Activated CD4-positive, alpha-beta memory T cell treated with anti-CD3 and anti-CD28 coated beads for 36 hours (primary cell): Measurements from ENCODE around the gene KYAT1. TPM values are rescaled to one million over a fixed set of nuclear protein-coding genes. Genes with fewer than 3 reads are reported as not detected.
A peak's percentile ranks its signal among the peaks of the same experiment; 100 is the strongest.
"Not testable (repeated sequence)": the region's sequence is repeated elsewhere in the genome, so short reads cannot be mapped to it uniquely, and the experiment has no call there.

Experiments
- CTCF ChIA-PET: fragments of 350-600 bp; sonication (Branson Sonifier 250); formaldehyde crosslinking; loops from one replicate; lab custom pipeline; 2021; ENCODE audit warnings: antibody characterized with exemption, inconsistent platforms; lab: Charles Lee
- POLR2A ChIA-PET: fragments of 350-600 bp; sonication (Branson Sonifier 250); formaldehyde crosslinking; loops from one replicate; lab custom pipeline; 2021; ENCODE audit warnings: antibody characterized with exemption; lab: Charles Lee
- DNase-seq: peaks from one replicate; pipeline ENCODE4 v3.0.0-alpha.2; 2020
- H3K27ac Mint-ChIP-seq: one replicate; pipeline ENCODE4 v1.8.0; 2021; ENCODE audit warnings: mixed read lengths
- H3K27me3 Mint-ChIP-seq: one replicate; pipeline ENCODE4 v1.8.0; 2021; ENCODE audit warnings: mixed read lengths
- H3K36me3 Mint-ChIP-seq: one replicate; pipeline ENCODE4 v1.8.0; 2021; ENCODE audit warnings: mixed read lengths
- H3K4me1 Mint-ChIP-seq: one replicate; pipeline ENCODE4 v1.8.0; 2021; ENCODE audit warnings: low read depth, mixed read lengths
- H3K4me3 Mint-ChIP-seq: one replicate; pipeline ENCODE4 v1.8.0; 2021; ENCODE audit warnings: mild to moderate bottlenecking, mixed read lengths
- H3K9me3 Mint-ChIP-seq: one replicate; pipeline ENCODE4 v1.8.0; 2021; ENCODE audit warnings: mixed read lengths
- intact Hi-C: fragments of 100-400 bp; cut with micrococcal nuclease; formaldehyde crosslinking; loops from one replicate; pipeline ENCODE4 v1.15.1; 2023
- total RNA-seq, 2 experiments: library from RNA; stranded (reverse); gene quantifications; one replicate each; pipeline ENCODE4 v1.2.3, GENCODE V29; 2021

Gene KYAT1
- total RNA-seq, 2 experiments from 2014 or later: 15.9 to 18.1 TPM

- ChIA-PET CTCF (interaction anchor here (1.2 to 4.6 kb wide), 2 partner anchors 45 to 65 kb away, joined by 5 to 19 read pairs; partner anchors contain the start of gene ENDOG), POLR2A (interaction anchor here (0.9 to 1.9 kb wide), 4 partner anchors 18 to 65 kb away, joined by 3 to 7 read pairs (median 3); partner anchors contain the start of genes NUP188 and SPOUT1)
- H3K4me3 Mint-ChIP-seq: peak overlapping the region; percentile 95
- H3K27ac Mint-ChIP-seq: peak overlapping the region; percentile 89
- H3K9me3 Mint-ChIP-seq: no peaks in the 10 kb centered on the region
- peaks cover 52% of the 10 kb centered on the region for H3K4me1 Mint-ChIP-seq
- H3K36me3 Mint-ChIP-seq: peaks cover 5% of the 10 kb centered on the region
- no peaks in the 10 kb centered on the region for H3K27me3 Mint-ChIP-seq
- intact Hi-C loops: loop anchor here (1.0 to 5.0 kb wide), 8 partner anchors 19 to 561 kb away; partner anchors contain the start of genes COQ4, CRAT, PTPA and SH3GLB2
- peak; percentile 37 for DNase-seq
Measured at GRCh38 chr9:128882677-128883603, 1.2 kb upstream of the KYAT1 start.

- Mint-ChIP-seq H3K4me1 (peaks cover 21% of the 10 kb centered on the region), H3K27me3 (no peaks in the 10 kb centered on the region)
- POLR2A ChIA-PET: no interaction called here
Measured at GRCh38 chr9:128877852-128878251, 3.9 kb downstream of the KYAT1 start.

GRCh38 chr9:128870941-128871265 lies 10.8 kb downstream of the KYAT1 start:
- H3K36me3 Mint-ChIP-seq, POLR2A ChIA-PET, intact Hi-C loops: not testable (repeated sequence)

More at GRCh38 chr9:128877852-128878251, 3.9 kb downstream of the KYAT1 start:
- Mint-ChIP-seq H3K27ac (no peak overlapping the region), H3K9me3 (no peaks in the 10 kb centered on the region), H3K36me3 (no peaks in the 10 kb centered on the region), H3K4me3 (no peak overlapping the region)
- CTCF ChIA-PET: interaction anchor here (0.7 to 5.2 kb wide), 4 partner anchors 14 to 60 kb away, joined by 3 to 34 read pairs (median 8); partner anchors contain the start of gene ENDOG
- intact Hi-C loops: no loop called here
- DNase-seq: no peak

DNA sequence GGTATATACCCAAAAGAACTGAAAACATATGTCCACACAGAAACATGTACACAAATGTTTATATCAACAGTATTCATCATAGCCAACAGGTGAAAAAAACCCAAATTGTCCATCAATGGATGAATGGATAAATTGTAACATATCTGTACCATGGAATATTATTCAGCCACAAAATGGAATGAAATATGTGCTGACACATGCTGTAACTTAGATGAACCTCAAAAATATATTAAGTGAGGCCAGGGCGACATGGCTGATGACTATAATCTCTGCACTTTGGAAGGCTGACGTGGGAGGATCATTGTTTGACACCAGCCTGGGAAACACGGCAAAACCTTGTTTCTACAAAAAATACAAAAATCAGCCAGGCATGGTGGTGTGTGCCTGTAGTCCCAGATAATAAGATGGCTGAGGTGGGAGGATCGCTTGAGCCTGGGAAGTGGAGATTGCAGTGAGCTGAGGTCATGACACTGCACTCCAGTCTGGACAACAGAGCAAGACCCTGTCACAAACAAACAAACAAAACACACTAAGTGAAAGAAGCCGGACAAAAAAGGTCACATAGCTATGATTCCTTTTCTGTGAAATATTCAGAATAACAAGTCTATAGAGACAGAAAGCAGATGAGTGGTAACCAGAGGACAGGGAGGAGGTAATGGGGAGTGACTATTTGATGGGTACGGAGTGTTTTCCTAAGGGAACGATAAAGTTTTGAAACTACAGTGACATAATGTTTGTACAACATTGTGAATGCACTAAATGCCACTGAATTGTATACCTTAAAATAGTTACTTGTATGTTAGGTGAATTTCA lies 11.4 kb downstream of the KYAT1 start:
- ChIA-PET POLR2A (no interaction called here), CTCF (interaction anchor here (1.9 kb wide), 1 partner anchor 58 kb away, joined by 5 read pairs; no protein-coding TSS in a partner anchor)
- Mint-ChIP-seq H3K27me3 (no peaks in the 10 kb centered on the region), H3K9me3 (no peaks in the 10 kb centered on the region), H3K36me3 (peaks cover 3% of the 10 kb centered on the region), H3K4me1 (peaks cover 7% of the 10 kb centered on the region), H3K27ac (no peak overlapping the region), H3K4me3 (no peak overlapping the region)
- no peak for DNase-seq
- intact Hi-C loops: no loop called here

More at GRCh38 chr9:128870941-128871265, 10.8 kb downstream of the KYAT1 start:
- H3K4me3 Mint-ChIP-seq, H3K27ac Mint-ChIP-seq, H3K27me3 Mint-ChIP-seq, H3K4me1 Mint-ChIP-seq, DNase-seq, H3K9me3 Mint-ChIP-seq: not testable (repeated sequence)
- CTCF ChIA-PET: interaction anchor here (0.7 to 1.9 kb wide), 2 partner anchors 11 to 58 kb away, joined by 3 to 5 read pairs; no protein-coding TSS in a partner anchor

- no peak overlapping the region for H3K4me3 Mint-ChIP-seq
- H3K4me1 Mint-ChIP-seq: peaks cover 6% of the 10 kb centered on the region
- H3K36me3 Mint-ChIP-seq: no peaks in the 10 kb centered on the region
- CTCF ChIA-PET: interaction anchor here (0.6 to 10.4 kb wide), 10 partner anchors 12 to 63 kb away, joined by 3 to 184 read pairs (median 4); partner anchors contain the start of genes ENDOG, KYAT1 and LRRC8A
- no peaks in the 10 kb centered on the region for H3K9me3 Mint-ChIP-seq
- H3K27ac Mint-ChIP-seq: no peak overlapping the region
- DNase-seq: peak; percentile 91
- intact Hi-C loops: loop anchor here (1.0 kb wide), 1 partner anchor 65 kb away; no protein-coding TSS in a partner anchor
- POLR2A ChIA-PET: interaction anchor here (1.4 kb wide), 1 partner anchor 84 kb away, joined by 3 read pairs; the partner anchor contains the start of gene NUP188
- no peaks in the 10 kb centered on the region for H3K27me3 Mint-ChIP-seq
Measured at GRCh38 chr9:128863647-128864046, 18.1 kb downstream of the KYAT1 start.

DNA sequence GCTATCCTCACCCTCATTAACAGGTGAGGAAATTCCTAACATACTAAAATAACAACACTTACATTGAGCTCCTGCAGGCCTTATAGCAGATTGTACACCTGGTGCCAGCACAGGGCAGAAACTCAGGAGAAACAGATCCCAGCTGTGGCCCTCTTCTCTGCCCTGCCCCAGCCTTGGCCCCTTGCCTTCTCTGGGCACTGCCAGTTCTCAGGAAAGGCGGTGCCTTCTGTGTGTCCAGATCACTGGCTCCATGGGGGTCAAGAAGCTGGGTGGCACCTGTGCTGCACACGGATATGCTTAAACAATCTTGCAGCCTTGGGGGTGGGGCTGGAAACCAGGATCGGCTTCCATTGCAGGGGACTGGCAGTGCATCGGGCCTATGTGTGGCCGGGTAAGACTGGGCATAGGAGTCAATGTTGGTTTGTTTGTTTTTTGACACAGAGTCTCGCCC lies 19.3 kb downstream of the KYAT1 start:
- intact Hi-C loops: no loop called here
- POLR2A ChIA-PET: interaction anchor here (1.4 kb wide), 1 partner anchor 20 kb away, joined by 3 read pairs; no protein-coding TSS in a partner anchor

DNA sequence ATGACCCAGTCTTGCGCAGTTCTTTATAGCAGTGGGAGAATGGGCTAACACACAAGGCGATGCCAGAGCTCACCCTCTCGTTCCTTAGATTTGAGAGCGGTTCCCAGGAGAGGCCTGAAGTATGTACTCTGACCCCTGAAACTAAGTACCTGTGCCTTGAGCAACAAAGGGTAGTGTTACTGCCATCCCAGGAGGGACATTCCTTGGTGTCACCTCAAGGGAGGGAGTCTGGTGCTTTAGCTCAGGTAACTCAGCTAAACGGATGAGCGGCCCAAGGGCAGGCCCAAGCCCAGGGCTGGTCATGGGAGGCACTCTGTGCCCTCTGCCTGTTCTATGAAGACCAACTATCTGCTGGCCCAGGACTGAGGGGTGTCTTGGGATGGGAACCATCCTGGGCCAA lies 20.2 kb downstream of the KYAT1 start:
- Mint-ChIP-seq H3K4me3 (no peak overlapping the region), H3K36me3 (no peaks in the 10 kb centered on the region), H3K27me3 (no peaks in the 10 kb centered on the region), H3K9me3 (no peaks in the 10 kb centered on the region), H3K27ac (no peak overlapping the region), H3K4me1 (peaks cover 6% of the 10 kb centered on the region)
- POLR2A ChIA-PET: interaction anchor here (1.4 kb wide), 1 partner anchor 21 kb away, joined by 3 read pairs; no protein-coding TSS in a partner anchor
- intact Hi-C loops: no loop called here
- CTCF ChIA-PET: interaction anchor here (0.8 to 10.4 kb wide), 6 partner anchors 9 to 75 kb away, joined by 3 to 184 read pairs (median 6); partner anchors contain the start of genes ENDOG, KYAT1 and LRRC8A
- DNase-seq: no peak

More for the DNA sequence above, 19.3 kb downstream of the KYAT1 start:
- Mint-ChIP-seq H3K36me3 (no peaks in the 10 kb centered on the region), H3K4me3 (no peak overlapping the region), H3K9me3 (no peaks in the 10 kb centered on the region), H3K27me3 (no peaks in the 10 kb centered on the region), H3K4me1 (peaks cover 6% of the 10 kb centered on the region), H3K27ac (no peak overlapping the region)
- DNase-seq: no peak
- CTCF ChIA-PET: interaction anchor here (0.5 to 10.4 kb wide), 7 partner anchors 13 to 115 kb away, joined by 3 to 184 read pairs (median 3); partner anchors contain the start of genes KYAT1, LRRC8A and PHYHD1

DNA sequence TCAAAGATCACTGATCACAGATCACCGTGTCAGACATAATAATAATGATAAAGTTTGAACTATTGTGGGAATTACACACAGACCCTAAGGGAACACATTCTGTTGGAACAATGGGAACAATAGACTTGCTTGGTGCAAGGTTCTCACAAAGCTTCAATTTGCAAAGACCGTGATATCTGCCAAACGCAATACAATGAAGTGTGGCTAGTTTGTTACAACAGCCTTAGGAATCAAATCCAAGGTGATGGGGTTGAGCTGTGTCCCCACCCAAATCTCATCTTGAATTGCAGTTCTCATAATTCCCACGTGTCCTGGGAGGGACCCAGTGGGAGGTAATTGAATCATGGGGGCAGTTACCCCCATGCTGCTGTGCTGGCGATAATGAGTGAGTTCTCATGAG lies 20.8 kb downstream of the KYAT1 start:
- H3K36me3 Mint-ChIP-seq: no peaks in the 10 kb centered on the region
- H3K9me3 Mint-ChIP-seq: no peaks in the 10 kb centered on the region
- ChIA-PET POLR2A (interaction anchor here (1.4 kb wide), 1 partner anchor 22 kb away, joined by 3 read pairs; no protein-coding TSS in a partner anchor), CTCF (interaction anchor here (0.8 to 10.4 kb wide), 4 partner anchors 9 to 66 kb away, joined by 3 to 184 read pairs (median 5); partner anchors contain the start of gene ENDOG)
- no peak overlapping the region for H3K4me3 Mint-ChIP-seq
- peaks cover 6% of the 10 kb centered on the region for H3K4me1 Mint-ChIP-seq
- no peaks in the 10 kb centered on the region for H3K27me3 Mint-ChIP-seq
- intact Hi-C loops: no loop called here
- H3K27ac Mint-ChIP-seq: no peak overlapping the region
- DNase-seq: no peak

- intact Hi-C loops, H3K4me3 Mint-ChIP-seq, H3K9me3 Mint-ChIP-seq, H3K27ac Mint-ChIP-seq, H3K4me1 Mint-ChIP-seq, H3K27me3 Mint-ChIP-seq, POLR2A ChIA-PET, H3K36me3 Mint-ChIP-seq, DNase-seq: not testable (repeated sequence)
- CTCF ChIA-PET: interaction anchor here (10.4 kb wide), 1 partner anchor 69 kb away, joined by 184 read pairs; no protein-coding TSS in a partner anchor
Measured at GRCh38 chr9:128858476-128858875, 23.3 kb downstream of the KYAT1 start.

GRCh38 chr9:128854454-128854853 lies 27.3 kb downstream of the KYAT1 start:
- CTCF ChIA-PET: interaction anchor here (1.5 kb wide), 1 partner anchor 74 kb away, joined by 5 read pairs; no protein-coding TSS in a partner anchor
- DNase-seq, intact Hi-C loops, H3K27me3 Mint-ChIP-seq, H3K4me1 Mint-ChIP-seq, H3K4me3 Mint-ChIP-seq, POLR2A ChIA-PET, H3K27ac Mint-ChIP-seq: not testable (repeated sequence)
- peaks cover 17% of the 10 kb centered on the region for H3K9me3 Mint-ChIP-seq
- peaks cover 18% of the 10 kb centered on the region for H3K36me3 Mint-ChIP-seq

DNA sequence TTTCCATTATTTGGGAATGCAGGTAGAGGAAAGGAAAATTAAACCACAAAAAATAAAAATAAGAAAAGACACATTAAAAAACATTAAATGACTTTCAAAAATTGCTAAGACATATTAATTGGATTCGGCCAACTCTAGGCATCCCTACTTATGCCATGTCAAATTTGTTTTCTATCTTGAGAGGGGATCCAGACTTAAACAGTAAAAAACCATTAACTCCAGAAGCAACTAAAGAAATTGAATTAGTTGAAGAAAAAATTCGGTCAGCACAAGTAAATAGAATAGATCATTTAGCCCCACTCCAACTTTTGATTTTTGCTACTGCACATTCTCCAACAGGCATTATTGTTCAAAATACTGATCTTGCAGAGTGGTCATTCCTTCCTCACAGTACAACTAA lies 29.1 kb downstream of the KYAT1 start:
- CTCF ChIA-PET: interaction anchor here (0.7 to 1.4 kb wide), 4 partner anchors 9 to 77 kb away, joined by 3 to 4 read pairs (median 4); no protein-coding TSS in a partner anchor
- H3K4me3 Mint-ChIP-seq, H3K4me1 Mint-ChIP-seq, DNase-seq, H3K27me3 Mint-ChIP-seq, H3K27ac Mint-ChIP-seq, intact Hi-C loops: not testable (repeated sequence)
- POLR2A ChIA-PET: interaction anchor here (0.6 kb wide), 1 partner anchor 102 kb away, joined by 4 read pairs; no protein-coding TSS in a partner anchor
- H3K9me3 Mint-ChIP-seq: peaks cover 17% of the 10 kb centered on the region
- H3K36me3 Mint-ChIP-seq: peaks cover 18% of the 10 kb centered on the region
